ENCODE measurements around the gene TRAPPC10.

Gene TRAPPC10

DNA sequence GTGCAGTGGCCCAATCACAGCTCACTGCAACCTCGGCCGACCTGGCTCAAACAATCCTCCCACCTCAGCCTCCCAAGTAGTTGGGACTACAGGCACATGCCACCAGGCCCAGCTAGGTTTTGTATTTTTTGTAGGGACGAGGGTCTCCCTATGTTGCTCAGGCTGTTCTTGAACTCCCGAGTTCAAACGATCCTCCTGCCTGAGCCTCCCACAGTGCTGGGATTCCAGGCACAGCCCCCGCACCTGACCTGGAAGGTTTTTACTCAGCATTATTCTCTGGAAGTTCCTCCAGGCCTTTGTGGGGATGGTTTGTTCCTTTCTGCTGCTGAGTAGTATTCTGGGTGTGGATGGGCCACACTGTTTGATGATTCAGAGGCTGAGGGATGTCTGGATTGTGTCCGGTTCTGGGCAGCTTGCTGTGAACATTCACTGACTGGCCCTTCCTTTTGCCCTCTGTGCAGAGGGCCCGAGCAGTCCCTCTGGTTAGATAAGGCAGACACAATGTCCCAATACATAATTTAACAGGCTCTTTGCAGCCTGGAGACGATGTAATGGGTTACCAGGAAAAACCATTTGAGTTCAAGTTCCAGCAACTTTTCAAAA lies 6.0 kb upstream of the TRAPPC10 start:
- no peak for DNase-seq

GRCh38 chr21:44006656-44007055 lies 5.5 kb upstream of the TRAPPC10 start:
- no peak for DNase-seq

- no peak for DNase-seq
Measured at GRCh38 chr21:44010429-44010828, 1.7 kb upstream of the TRAPPC10 start.

DNA sequence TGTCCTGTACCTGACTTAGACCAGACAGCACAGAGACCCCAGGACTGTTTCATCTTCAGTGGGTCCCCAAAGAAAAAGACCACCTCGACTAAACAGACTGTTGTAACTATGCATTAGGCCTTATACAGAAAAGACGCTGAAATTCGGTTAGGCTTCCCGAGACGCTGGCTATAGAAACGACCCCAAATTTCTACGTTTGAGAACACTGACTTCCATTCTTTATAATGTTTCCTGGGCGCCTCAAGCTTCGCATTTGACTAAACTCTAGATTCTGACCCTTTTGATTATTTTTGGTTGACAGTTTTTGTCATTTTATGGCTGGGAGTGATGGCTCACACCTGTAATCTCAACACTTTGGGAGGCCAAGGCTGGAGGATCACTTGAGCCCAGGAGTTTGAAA lies 986 bp upstream of the TRAPPC10 start:
- no peak for DNase-seq

DNA sequence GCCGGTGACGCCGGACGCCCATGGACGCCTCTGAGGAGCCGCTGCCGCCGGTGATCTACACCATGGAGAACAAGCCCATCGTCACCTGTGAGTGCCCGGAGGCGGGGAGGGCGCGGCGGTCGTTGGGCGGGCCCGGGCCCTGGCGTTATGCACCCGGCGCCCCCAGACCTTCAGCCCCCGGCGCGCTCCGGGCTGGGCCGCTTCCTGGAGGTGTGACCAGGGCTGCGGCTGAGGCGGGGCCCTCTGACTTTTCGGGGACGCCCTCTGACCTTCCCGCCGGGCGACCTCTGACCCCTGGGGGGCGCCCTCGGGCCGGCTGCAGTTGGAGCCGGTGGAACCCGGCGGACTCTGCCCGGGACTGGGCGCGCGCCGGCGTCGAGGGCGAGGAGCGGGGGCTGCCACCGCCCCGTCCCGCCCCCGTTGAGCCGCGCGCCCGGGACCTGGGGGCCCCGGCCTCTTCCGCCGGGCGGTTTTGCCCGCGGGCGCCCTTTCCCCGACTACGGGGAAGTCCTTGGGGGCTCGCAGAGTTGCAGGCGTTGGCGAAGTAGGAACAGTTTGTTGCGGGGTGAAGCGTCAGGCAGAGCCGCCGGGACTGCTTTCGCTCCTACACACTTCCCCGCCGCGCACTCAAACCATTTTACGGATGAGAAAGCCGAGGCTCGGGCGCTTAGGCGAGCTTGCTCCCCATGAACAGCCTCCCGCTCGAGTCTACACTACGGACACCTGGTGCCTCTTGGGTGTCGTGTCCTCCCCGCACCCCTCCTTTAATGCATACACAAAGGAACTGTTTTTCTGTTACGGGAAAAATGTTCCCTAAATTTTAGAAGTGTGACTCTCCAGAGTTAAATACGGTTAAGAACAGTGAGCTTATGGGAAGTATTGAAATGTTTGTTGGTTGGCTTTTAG lies 618 bp downstream of the TRAPPC10 start:
- DNase-seq: peak; percentile 79 to 87

GRCh38 chr21:44013380-44014088 lies 1.4 kb downstream of the TRAPPC10 start:
- DNase-seq: peak; percentile 12 to 50

- DNase-seq: no peak
Measured at GRCh38 chr21:44017601-44018000, 5.5 kb downstream of the TRAPPC10 start.

- no peak for DNase-seq
Measured at GRCh38 chr21:44018127-44018526, 6.0 kb downstream of the TRAPPC10 start.

GRCh38 chr21:44018813-44019567 lies 6.9 kb downstream of the TRAPPC10 start:
- no peak for DNase-seq

DNA sequence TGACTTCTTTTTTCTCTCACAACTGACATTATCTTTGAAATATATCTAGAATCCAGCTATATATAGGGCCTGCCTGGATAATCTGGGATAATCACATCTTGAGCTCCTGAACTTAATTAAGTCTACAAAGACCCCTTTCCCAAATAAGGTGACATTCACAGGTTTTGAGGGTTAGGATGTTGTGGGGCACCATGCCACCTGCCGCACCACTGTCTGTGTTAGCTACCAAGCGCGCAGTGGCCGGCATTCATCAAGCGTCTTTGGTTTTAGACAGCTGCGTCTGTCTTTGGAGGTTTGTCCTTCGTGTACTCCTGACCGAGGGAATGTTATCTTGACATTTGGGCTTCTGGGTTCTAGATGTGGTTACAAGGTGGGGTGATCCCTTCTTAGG lies 7.5 kb downstream of the TRAPPC10 start:
- no peak for DNase-seq

- DNase-seq: no peak
Measured at GRCh38 chr21:44020551-44020950, 8.4 kb downstream of the TRAPPC10 start.

- no peak for DNase-seq
Measured at GRCh38 chr21:44021064-44021463, 9.0 kb downstream of the TRAPPC10 start.

DNA sequence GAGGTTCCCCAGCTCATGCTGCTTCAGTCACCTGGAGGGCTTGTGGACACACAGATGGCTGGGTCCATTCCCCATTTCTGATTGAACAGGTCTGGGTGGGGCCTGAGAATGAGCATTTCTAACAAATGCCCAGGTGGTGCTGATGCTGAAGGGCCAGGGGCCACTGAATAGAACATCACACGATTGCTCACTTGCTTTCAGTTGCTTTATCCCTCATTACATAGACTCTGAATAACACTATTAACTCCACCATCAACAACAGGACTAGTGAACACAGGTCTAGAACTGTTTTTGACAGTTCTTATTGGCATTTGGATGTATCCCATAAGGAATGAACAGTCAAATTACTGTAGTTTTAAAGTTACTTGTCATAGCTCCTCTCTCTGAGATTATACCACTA lies 12.1 kb downstream of the TRAPPC10 start:
- DNase-seq: no peak

DNA sequence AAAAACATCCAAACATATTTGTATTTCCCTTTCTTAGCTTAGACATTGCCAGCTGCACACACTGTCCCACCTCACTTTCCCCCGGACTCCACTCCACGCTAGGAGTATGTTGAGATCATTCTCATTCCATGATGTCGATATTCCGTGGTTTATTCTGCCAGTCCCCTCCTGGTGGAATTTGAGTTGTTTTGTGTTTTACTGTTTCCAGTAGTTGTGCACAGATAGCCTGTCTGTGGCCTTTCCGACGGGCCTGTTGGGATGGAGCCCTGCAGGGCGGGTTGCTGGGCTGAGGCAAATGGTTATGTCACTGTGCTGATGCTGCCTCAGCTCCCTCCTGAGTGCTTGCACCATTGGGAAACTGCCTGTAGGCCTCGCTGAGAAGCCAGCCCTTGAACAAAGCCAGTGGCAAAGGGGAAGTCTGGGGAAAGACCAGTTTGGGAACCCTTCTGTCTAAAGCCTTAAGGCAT lies 12.8 kb downstream of the TRAPPC10 start:
- peak in 1 of 2 donors; percentile 21 for DNase-seq

GRCh38 chr21:44027607-44028286 lies 15.6 kb downstream of the TRAPPC10 start:
- no peak for DNase-seq

GRCh38 chr21:44028287-44028659 lies 16.2 kb downstream of the TRAPPC10 start:
- no peak for DNase-seq

DNA sequence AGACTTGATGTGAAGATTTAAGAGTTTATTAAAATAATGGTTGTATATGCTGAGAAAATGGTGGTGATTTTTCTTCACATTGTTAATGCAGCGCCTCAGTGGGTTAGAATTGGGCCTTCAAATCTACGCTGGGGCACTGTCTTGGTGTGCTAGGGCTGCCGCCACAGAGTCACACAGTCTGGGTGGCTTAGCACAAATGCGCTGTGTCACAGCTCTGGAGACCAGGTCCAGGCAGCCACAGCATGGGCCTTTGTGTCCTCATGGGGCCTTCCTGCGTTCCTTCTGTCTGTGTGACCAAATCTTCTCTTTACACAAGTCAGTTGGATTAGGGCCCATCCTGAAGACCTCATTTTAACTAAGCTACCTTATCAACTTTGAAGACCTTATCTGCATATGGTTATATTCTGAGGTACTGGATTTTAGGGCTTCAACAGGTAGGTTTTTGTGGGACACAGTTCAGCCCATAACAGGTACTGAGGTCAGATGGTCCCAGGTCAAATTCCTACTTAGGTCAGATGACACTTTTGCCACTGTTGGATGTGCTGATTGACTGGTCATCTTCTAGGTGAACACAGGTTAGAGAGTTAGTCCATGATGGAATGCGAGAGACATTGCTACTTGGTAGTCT lies 17.5 kb downstream of the TRAPPC10 start:
- no peak for DNase-seq

DNA sequence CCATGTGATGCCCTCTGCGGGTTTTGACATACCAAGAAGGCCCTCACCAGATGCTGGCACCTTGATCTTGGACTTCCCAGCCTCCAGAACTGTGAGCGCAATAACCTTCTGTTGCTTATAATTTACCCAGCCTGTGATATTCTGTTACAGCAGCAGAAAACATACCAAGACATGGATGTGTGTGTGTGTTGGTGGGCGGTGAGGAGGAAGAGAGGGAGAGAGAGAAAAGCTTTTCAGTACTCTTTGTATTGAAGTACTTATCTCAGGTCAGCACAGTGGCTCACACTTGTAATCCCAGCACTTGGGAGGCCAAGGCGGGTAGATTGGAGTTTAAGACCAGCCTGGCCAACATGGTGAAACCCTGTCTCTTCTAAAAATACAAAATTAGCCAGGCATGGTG lies 23.1 kb downstream of the TRAPPC10 start:
- DNase-seq: no peak

- DNase-seq: no peak
Measured at GRCh38 chr21:44038063-44038462, 26.0 kb downstream of the TRAPPC10 start.

GRCh38 chr21:44039828-44040227 lies 27.7 kb downstream of the TRAPPC10 start:
- DNase-seq: no peak

GRCh38 chr21:44043613-44044012 lies 31.5 kb downstream of the TRAPPC10 start:
- no peak for DNase-seq

GRCh38 chr21:44046734-44047133 lies 34.6 kb downstream of the TRAPPC10 start:
- no peak for DNase-seq

Measured in CD4-positive, alpha-beta T cell treated with Interferon alpha-2 for 1 hour (primary cell).